Esophagus squamous epithelium (tissue), 4 donors: ENCODE results near the gene TBC1D19.

Experiments
- CTCF ChIP-seq, 6 experiments: fragments of 450-650 bp in 4 of 6; fragments of 200-600 bp in 2 of 6; sonication (generic) in 2 of 6; IDR thresholded peaks; one replicate each; pipeline ENCODE4 v1.5.1; 2016 to 2019; ENCODE audit warnings: antibody characterized with exemption in 6 of 6, mild to moderate bottlenecking in 4 of 6, moderate library complexity in 4 of 6
- POLR2A ChIP-seq, 4 donors: fragments of 450-650 bp; IDR thresholded peaks; one replicate each; pipeline ENCODE4 v1.6.1; 2017; ENCODE audit warnings: antibody characterized with exemption in 4 of 4, mild to moderate bottlenecking in 4 of 4, moderate library complexity in 3 of 4

- no peak for TF ChIP-seq CTCF (IDR thresholded peaks at IDR 0.05)
- TF ChIP-seq POLR2A (IDR thresholded peaks at IDR 0.05), result no peak
Observed at GRCh38 chr4:26751004-26751403, 167.1 kb downstream of the TBC1D19 start.
